Endothelial cell of umbilical vein (primary cell): ENCODE measurements around the gene SPSB2. TPM values are rescaled to one million over a fixed set of nuclear protein-coding genes. Genes with fewer than 3 reads are reported as not detected.

Source experiments
- BruUV-seq: library from RNA; stranded (reverse); fragments of 400-500 nt; replicated peaks from 2 replicates; lab custom pipeline; 2021; lab: Mats Ljungman, UMichigan
- CTCF ChIA-PET: fragments of 300-600, 350-600 bp; sonication (Branson Sonifier 250); formaldehyde crosslinking; loops from one replicate; lab custom pipeline; 2021; ENCODE audit warnings: antibody characterized with exemption, inconsistent platforms; lab: Charles Lee
- POLR2A ChIA-PET: fragments of 300-600, 350-600 bp; sonication (Branson Sonifier 250); formaldehyde crosslinking; loops from one replicate; lab custom pipeline; 2021; ENCODE audit warnings: antibody characterized with exemption, inconsistent platforms; lab: Charles Lee
- DNase-seq: peaks from one replicate; pipeline ENCODE4 v3.0.0-alpha.2; 2011; ENCODE audit warnings: low read depth, low spot score
- FAIRE-seq: peaks from 2 replicates; lab custom pipeline; 2011; peaks lifted over from hg19 to GRCh38; lab: Jason Lieb, UNC
- H2AFZ ChIP-seq: 2 replicates; pipeline ENCODE4 v1.6.0; 2012; ENCODE audit warnings: low read depth, low read length, control low read depth, inconsistent platforms
- H3K27ac ChIP-seq: 2 replicates; pipeline ENCODE4 v1.5.1; 2011; ENCODE audit warnings: low read depth, mild to moderate bottlenecking, control low read depth, low read length, moderate library complexity; ENCODE audit not compliant: insufficient read depth
- H3K27me3 ChIP-seq, 2 experiments: 2 replicates each; pipeline versions ENCODE4 v1.6.0 to v1.6.1; 2011; ENCODE audit warnings: low read length in 2 of 2, mixed read lengths in 1 of 2; ENCODE audit not compliant: control insufficient read depth in 2 of 2, insufficient read depth in 2 of 2
- H3K36me3 ChIP-seq, 2 experiments: 2 replicates in 1 of 2; 3 replicates in 1 of 2; pipeline ENCODE4 v1.5.1; 2011; ENCODE audit warnings: low read length in 2 of 2, mild to moderate bottlenecking in 1 of 2, moderate library complexity in 1 of 2; ENCODE audit not compliant: control insufficient read depth in 2 of 2, insufficient read depth in 2 of 2; ENCODE audit errors: extremely low read depth in 1 of 2
- H3K4me1 ChIP-seq: 3 replicates; pipeline ENCODE4 v1.5.1; 2011; ENCODE audit warnings: mild to moderate bottlenecking, low read length; ENCODE audit not compliant: control insufficient read depth, insufficient read depth; ENCODE audit errors: extremely low read depth
- H3K4me2 ChIP-seq: 2 replicates; pipeline ENCODE4 v1.6.1; 2011; ENCODE audit warnings: low read length, control low read depth, mixed read lengths; ENCODE audit not compliant: insufficient read depth
- H3K4me3 ChIP-seq, 3 experiments: fragments of 200-600 bp in 1 of 3; sonication (generic), shearing (Covaris generic) in 1 of 3; replicated peaks in 1 of 3; 2 replicates each; pipeline ENCODE4 v1.5.1; 2011 to 2016; ENCODE audit warnings: control low read depth in 3 of 3, low read length in 3 of 3, mild to moderate bottlenecking in 2 of 3, inconsistent platforms in 1 of 3, low read depth in 1 of 3, moderate library complexity in 1 of 3; ENCODE audit not compliant: insufficient read depth in 1 of 3
- H3K79me2 ChIP-seq: 2 replicates; pipeline ENCODE4 v1.6.0; 2012; ENCODE audit warnings: low read length, inconsistent platforms; ENCODE audit not compliant: control insufficient read depth, insufficient read depth
- H3K9ac ChIP-seq: replicated peaks from 2 replicates; pipeline ENCODE3; 2011; ENCODE audit warnings: low read length, control low read depth; ENCODE audit not compliant: insufficient read depth; ENCODE audit errors: extremely low read depth
- H3K9me1 ChIP-seq: replicated peaks from 3 replicates; pipeline ENCODE4 v1.6.0; 2011; ENCODE audit warnings: mild to moderate bottlenecking, low read length; ENCODE audit not compliant: control insufficient read depth, insufficient read depth; ENCODE audit errors: extremely low read depth
- H3K9me3 ChIP-seq: replicated peaks from 2 replicates; pipeline ENCODE4 v1.5.1; 2012; ENCODE audit warnings: low read length, inconsistent platforms; ENCODE audit not compliant: control insufficient read depth, insufficient read depth
- H4K20me1 ChIP-seq: replicated peaks from 2 replicates; pipeline ENCODE3; 2011; ENCODE audit warnings: mild to moderate bottlenecking, low read length; ENCODE audit not compliant: control insufficient read depth, insufficient read depth; ENCODE audit errors: extremely low read depth
- EZH2 ChIP-seq: IDR thresholded peaks from 2 replicates; pipeline ENCODE4 v1.6.1; 2012; ENCODE audit warnings: borderline replicate concordance, low read depth, mild to moderate bottlenecking, moderate library complexity, low read length, inconsistent platforms; ENCODE audit not compliant: severe bottlenecking
- FOS ChIP-seq: IDR thresholded peaks from 2 replicates; pipeline ENCODE4 v1.6.1; 2011; ENCODE audit warnings: mild to moderate bottlenecking, low read length, moderate library complexity, borderline replicate concordance; ENCODE audit not compliant: insufficient read depth
- GATA2 ChIP-seq: IDR thresholded peaks from 2 replicates; pipeline ENCODE4 v1.7.0; 2011; ENCODE audit warnings: low read depth, mild to moderate bottlenecking, moderate library complexity, mixed read lengths, low read length; ENCODE audit not compliant: insufficient read length, insufficient read depth
- JUN ChIP-seq: IDR thresholded peaks from 2 replicates; pipeline ENCODE4 v1.6.1; 2011; ENCODE audit warnings: borderline replicate concordance, low read depth; ENCODE audit not compliant: insufficient read length, insufficient read depth
- MAX ChIP-seq: IDR thresholded peaks from 2 replicates; pipeline ENCODE4 v1.6.1; 2011; ENCODE audit not compliant: insufficient read depth, insufficient read length
- MYC ChIP-seq: IDR thresholded peaks from one replicate; pipeline ENCODE4 v1.6.1; 2011; ENCODE audit warnings: mild to moderate bottlenecking, low read depth, low read length
- POLR2A ChIP-seq: IDR thresholded peaks from 2 replicates; pipeline ENCODE4 v1.6.1; 2012; ENCODE audit warnings: low read depth, mild to moderate bottlenecking, control low read depth, low read length
- POLR2AphosphoS5 ChIP-seq: IDR thresholded peaks from 2 replicates; pipeline ENCODE4 v1.6.1; 2012; ENCODE audit warnings: low read depth, mild to moderate bottlenecking, control low read depth, low read length, moderate library complexity; ENCODE audit not compliant: insufficient read depth
- dilution Hi-C: fragments of 300-500 bp; cut with MboI; formaldehyde crosslinking; loops from one replicate; pipeline ENCODE4 v1.15.0; 2019; ENCODE audit warnings: low sequenced_read_pairs; ENCODE audit not compliant: extremely low pct_ligation_motif_present
- intact Hi-C: fragments of 100-400 bp; cut with micrococcal nuclease; formaldehyde crosslinking; loops from one replicate; pipeline ENCODE4 v1.10.0; 2022
- polyA plus RNA-seq, 4 experiments: library from polyadenylated mRNA; depleted of rRNA in 3 of 4; stranded (reverse) in 3 of 4; unstranded in 1 of 4; fragments of >200 nt; gene quantifications; 2 replicates each; pipeline versions ENCODE4 v1.2.1 to v1.2.3, GENCODE V29; 2011 to 2012; ENCODE audit warnings: missing spikeins in 1 of 4
- total RNA-seq: library from RNA; stranded (reverse); gene quantifications from 2 replicates; pipeline ENCODE4 v1.2.3, GENCODE V29; 2021

Gene SPSB2
- total and polyA plus RNA-seq, 2 donors (not counting 3 experiments of a cell fraction or from before 2014, with no cell fraction given), result 3.8 to 6.9 TPM

- DNase-seq (no peak), FAIRE-seq (no peak)
- no peak overlapping the region for H3K4me3 ChIP-seq
- H3K9me1 ChIP-seq, result no peaks in the 10 kb centered on the region
- H4K20me1 ChIP-seq, result no peaks in the 10 kb centered on the region
- CTCF ChIA-PET, result interaction anchor here (0.7 kb wide), 1 partner anchor 16 kb away, joined by 3 read pairs; no protein-coding TSS in a partner anchor
- no peak overlapping the region for H3K27ac ChIP-seq
- dilution Hi-C loops (no loop called here), intact Hi-C loops (no loop called here)
- no peaks in the 10 kb centered on the region for H3K79me2 ChIP-seq
- H3K4me2 ChIP-seq, result no peak overlapping the region
- TF ChIP-seq POLR2A (no peak), POLR2AphosphoS5 (no peak), MAX (no peak), MYC (no peak), JUN (no peak), FOS (no peak)
- BruUV-seq, result no TSS peak
- no peak overlapping the region for H3K9ac ChIP-seq
- no peak overlapping the region for H2AFZ ChIP-seq
- H3K36me3 ChIP-seq, result peaks cover 3 to 11% of the 10 kb centered on the region in 2 experiments
- no peaks in the 10 kb centered on the region for H3K9me3 ChIP-seq
- POLR2A ChIA-PET, result no interaction called here
- no peaks in the 10 kb centered on the region for H3K4me1 ChIP-seq
- H3K27me3 ChIP-seq, result no peaks in the 10 kb centered on the region
Measured at GRCh38 chr12:6884539-6884938, 11.4 kb upstream of the SPSB2 start.

- no peak for DNase-seq
- no peaks in the 10 kb centered on the region for H3K4me1 ChIP-seq
- H3K9ac ChIP-seq, result no peak overlapping the region
- no peaks in the 10 kb centered on the region for H3K9me1 ChIP-seq
- H3K4me2 ChIP-seq, result no peak overlapping the region
- intact Hi-C loops, result no loop called here
- no TSS peak for BruUV-seq
- ChIA-PET CTCF (no interaction called here), POLR2A (no interaction called here)
- dilution Hi-C loops, result no loop called here
- no peaks in the 10 kb centered on the region for H4K20me1 ChIP-seq
- no peaks in the 10 kb centered on the region for H3K79me2 ChIP-seq
- H3K27me3 ChIP-seq, result no peaks in the 10 kb centered on the region
- no peak overlapping the region for H3K27ac ChIP-seq
- no peak overlapping the region for H3K4me3 ChIP-seq
- no peak for FAIRE-seq
- TF ChIP-seq FOS (no peak), MAX (no peak), MYC (no peak), EZH2 (no peak), GATA2 (no peak), POLR2AphosphoS5 (no peak), JUN (no peak)
- no peak overlapping the region for H2AFZ ChIP-seq
- H3K36me3 ChIP-seq, result peaks cover 3 to 11% of the 10 kb centered on the region in 2 experiments
- no peaks in the 10 kb centered on the region for H3K9me3 ChIP-seq
Measured at GRCh38 chr12:6883683-6884082, 10.6 kb upstream of the SPSB2 start.
